ENCODE results near the gene COX5A.
A peak's percentile ranks its signal among the peaks of the same experiment; 100 is the strongest.
"Not testable (repeated sequence)": the region's sequence is repeated elsewhere in the genome, so short reads cannot be mapped to it uniquely, and the experiment has no call there.

Gene COX5A

GRCh38 chr15:74955017-74955416 lies 17.1 kb upstream of the COX5A start:
- no peak for DNase-seq

GRCh38 chr15:74954515-74954914 lies 16.6 kb upstream of the COX5A start:
- DNase-seq: no peak

- no peak for DNase-seq
Measured at GRCh38 chr15:74951006-74951405, 13.1 kb upstream of the COX5A start.

GRCh38 chr15:74950078-74950908 lies 12.4 kb upstream of the COX5A start:
- peak; percentile 80 for DNase-seq

- no peak for DNase-seq
Measured at GRCh38 chr15:74937272-74937589, 642 bp downstream of the COX5A start.

- not testable (repeated sequence) for DNase-seq
Measured at GRCh38 chr15:74935193-74935592, 2.7 kb downstream of the COX5A start.

- DNase-seq: no peak
Measured at GRCh38 chr15:74933573-74933972, 4.3 kb downstream of the COX5A start.

GRCh38 chr15:74928771-74929198 lies 9.1 kb downstream of the COX5A start:
- no peak for DNase-seq

GRCh38 chr15:74924525-74924924 lies 13.3 kb downstream of the COX5A start:
- no peak for DNase-seq

GRCh38 chr15:74920456-74920855 lies 17.4 kb downstream of the COX5A start:
- no peak for DNase-seq

GRCh38 chr15:74917676-74918075 lies 20.2 kb downstream of the COX5A start:
- no peak for DNase-seq

- not testable (repeated sequence) for DNase-seq
Measured at GRCh38 chr15:74913799-74914198, 24.1 kb downstream of the COX5A start.

GRCh38 chr15:74913041-74913440 lies 24.8 kb downstream of the COX5A start:
- no peak for DNase-seq

- DNase-seq: no peak
Measured at GRCh38 chr15:74908635-74909034, 29.2 kb downstream of the COX5A start.

GRCh38 chr15:74907163-74907870 lies 30.6 kb downstream of the COX5A start:
- DNase-seq: peak; percentile 17

- peak; percentile 90 for DNase-seq
Measured at GRCh38 chr15:74906450-74907162, 31.3 kb downstream of the COX5A start, which contains the start of gene FAM219B. FAM219B (minus strand) TSS chr15:74906851; CDS start chr15:74906800, 51 bp downstream.

GRCh38 chr15:74906067-74906449 lies 31.8 kb downstream of the COX5A start:
- no peak for DNase-seq

GRCh38 chr15:74904190-74904805 lies 33.6 kb downstream of the COX5A start:
- no peak for DNase-seq

- DNase-seq: no peak
Measured at GRCh38 chr15:74903676-74904075, 34.2 kb downstream of the COX5A start.

- no peak for DNase-seq
Measured at GRCh38 chr15:74902295-74903075, 35.4 kb downstream of the COX5A start.

- DNase-seq: peak; percentile 79
Measured at GRCh38 chr15:74901612-74902063, 36.2 kb downstream of the COX5A start.

- DNase-seq: no peak
Measured at GRCh38 chr15:74897300-74897701, 40.6 kb downstream of the COX5A start.

Data from activated CD4-positive, alpha-beta T cell treated with anti-CD3 and anti-CD28 coated beads, Interleukin-10, Interleukin-2, amounts not matched to agents 100 ng/mL and 50 ng/mL, durations not matched to agents 16 hours and 8 hours (primary cell).